ENCODE data around the gene GPC3. TPM values are rescaled to one million over a fixed set of nuclear protein-coding genes. Genes with fewer than 3 reads are reported as not detected.

Gene GPC3
- total RNA-seq, 1 experiment from 2014 or later, result 0.98 TPM

GRCh38 chrX:133951098-133951497, 34.3 kb downstream of the GPC3 start:
- POLR2A ChIA-PET, result no interaction called here
- intact Hi-C loops (cut with micrococcal nuclease), result no loop called here

GRCh38 chrX:133950214-133950613, 35.2 kb downstream of the GPC3 start:
- TF ChIP-seq POLR2AphosphoS5 (IDR thresholded peaks at IDR 0.05; ENCODE audit: low read depth, low read length), result no peak
- no peak for TF ChIP-seq ELF1 (IDR thresholded peaks at IDR 0.05; ENCODE audit: borderline replicate concordance, low read depth)
- TF ChIP-seq MAX (IDR thresholded peaks at IDR 0.05), result no peak
- no peak for TF ChIP-seq FOSL1 (IDR thresholded peaks at IDR 0.05; ENCODE audit: low read depth)
- Histone ChIP-seq H3K9me2 (ENCODE audit: insufficient read depth) (no peaks in the 10 kb centered on the region), H3K4me3 (replicated peaks in 1 of 2; ENCODE audit: low read depth in 1 of 2, low read length in 2 of 2) (no peak overlapping the region), H3K27me3 (ENCODE audit: insufficient read depth, low read length) (no peaks in the 10 kb centered on the region), H3K27ac (ENCODE audit: low read depth, low read length) (no peak overlapping the region), H3K79me2 (ENCODE audit: insufficient read depth, low read length) (no peaks in the 10 kb centered on the region), H4K20me1 (ENCODE audit: insufficient read depth) (no peaks in the 10 kb centered on the region), H3K4me1 (ENCODE audit: control insufficient read depth in 1 of 2, insufficient read depth in 2 of 2, low read length in 2 of 2) (no peaks in the 10 kb centered on the region), H3K9ac (ENCODE audit: low read length) (no peak overlapping the region), H3K4me2 (ENCODE audit: low read length) (no peak overlapping the region), H3K9me3 (ENCODE audit: control insufficient read depth in 1 of 2, insufficient read depth in 1 of 2, low read depth in 1 of 2, low read length in 2 of 2) (no peaks in the 10 kb centered on the region), H3K36me3 (ENCODE audit: control insufficient read depth in 1 of 2, insufficient read depth in 2 of 2, low read length in 2 of 2) (no peaks in the 10 kb centered on the region), H2AFZ (ENCODE audit: low read depth, low read length, poor library complexity, severe bottlenecking) (no peak overlapping the region)
- DNase-seq (ENCODE audit: low read depth, low spot score) (no peak), ATAC-seq (no peak)
- CTCF ChIA-PET, result no interaction called here
- intact Hi-C loops (cut with micrococcal nuclease), result no loop called here
- no TSS peak for BruUV-seq (replicated peaks)
- RAD21 ChIA-PET (ENCODE audit: low non-redundant PET in 1 of 2, low total read pairs in 2 of 2, uncharacterized antibody in 2 of 2, unreplicated experiment in 2 of 2), result no interaction called here
- POLR2A ChIA-PET, result no interaction called here

More at GRCh38 chrX:133951098-133951497, 34.3 kb downstream of the GPC3 start:
- Histone ChIP-seq H3K4me1 (ENCODE audit: control insufficient read depth in 1 of 2, insufficient read depth in 2 of 2, low read length in 2 of 2) (no peaks in the 10 kb centered on the region), H3K9ac (ENCODE audit: low read length) (no peak overlapping the region), H2AFZ (ENCODE audit: low read depth, low read length, poor library complexity, severe bottlenecking) (no peak overlapping the region), H3K4me3 (replicated peaks in 1 of 2; ENCODE audit: low read depth in 1 of 2, low read length in 2 of 2) (no peak overlapping the region), H3K36me3 (ENCODE audit: control insufficient read depth in 1 of 2, insufficient read depth in 2 of 2, low read length in 2 of 2) (no peaks in the 10 kb centered on the region), H3K9me2 (ENCODE audit: insufficient read depth) (no peaks in the 10 kb centered on the region), H3K9me3 (ENCODE audit: control insufficient read depth in 1 of 2, insufficient read depth in 1 of 2, low read depth in 1 of 2, low read length in 2 of 2) (no peaks in the 10 kb centered on the region), H3K79me2 (ENCODE audit: insufficient read depth, low read length) (no peaks in the 10 kb centered on the region), H3K27me3 (ENCODE audit: insufficient read depth, low read length) (no peaks in the 10 kb centered on the region), H4K20me1 (ENCODE audit: insufficient read depth) (no peaks in the 10 kb centered on the region), H3K27ac (ENCODE audit: low read depth, low read length) (no peak overlapping the region), H3K4me2 (ENCODE audit: low read length) (no peak overlapping the region)
- BruUV-seq (replicated peaks), result no TSS peak
- no peak for ATAC-seq
- TF ChIP-seq EGR1 (IDR thresholded peaks at IDR 0.05; ENCODE audit: low read depth), result no peak
- TF ChIP-seq FOSL1 (IDR thresholded peaks at IDR 0.05; ENCODE audit: low read depth), result no peak
- TF ChIP-seq SRF (IDR thresholded peaks at IDR 0.05; ENCODE audit: low read depth), result no peak
- DNase-seq (ENCODE audit: low read depth, low spot score), result no peak
- ChIA-PET RAD21 (ENCODE audit: low non-redundant PET in 1 of 2, low total read pairs in 2 of 2, uncharacterized antibody in 2 of 2, unreplicated experiment in 2 of 2) (no interaction called here), CTCF (no interaction called here)
